PC-9 (cell line): ENCODE results near the gene P2RY8. TPM values are rescaled to one million over a fixed set of nuclear protein-coding genes. Genes with fewer than 3 reads are reported as not detected.

Experiments
- BruUV-seq: library from RNA; stranded (reverse); fragments of 400-500 nt; replicated peaks from 2 replicates; lab custom pipeline; 2021; lab: Mats Ljungman, UMichigan
- CTCF ChIA-PET: fragments of 300-600 bp; sonication (Branson Sonifier 250); formaldehyde crosslinking; loops from one replicate; lab custom pipeline; 2022; ENCODE audit warnings: antibody characterized with exemption; lab: Charles Lee
- POLR2A ChIA-PET: fragments of 300-600 bp; sonication (Branson Sonifier 250); formaldehyde crosslinking; loops from one replicate; lab custom pipeline; 2022; ENCODE audit warnings: antibody characterized with exemption; ENCODE audit not compliant: unreplicated experiment; lab: Charles Lee
- DNase-seq, 2 experiments: peaks; one replicate each; pipeline versions ENCODE4 v3.0.0 to v3.0.0-alpha.2; 2015 to 2022; ENCODE audit warnings: mixed read lengths in 1 of 2
- H2AFZ ChIP-seq: fragments of 200-600 bp; sonication (generic); 2 replicates; pipeline ENCODE4 v1.8.1; 2017; ENCODE audit warnings: antibody characterized with exemption
- H3F3A ChIP-seq: fragments of 200-600 bp; sonication (generic); 2 replicates; pipeline ENCODE4 v1.8.1; 2017; ENCODE audit warnings: antibody characterized with exemption, mild to moderate bottlenecking, low read depth; ENCODE audit not compliant: insufficient read depth
- H3K27ac ChIP-seq: fragments of 200-600 bp; sonication (generic); 2 replicates; pipeline ENCODE4 v1.6.1; 2016; ENCODE audit warnings: mixed run types
- H3K27me3 ChIP-seq: fragments of 200-600 bp; sonication (generic); 2 replicates; pipeline ENCODE4 v1.6.1; 2016; ENCODE audit warnings: low read depth, mixed run types; ENCODE audit not compliant: insufficient read depth
- H3K36me3 ChIP-seq: fragments of 200-600 bp; sonication (generic); 2 replicates; pipeline ENCODE4 v1.6.1; 2016; ENCODE audit warnings: low read depth, mixed run types
- H3K4me1 ChIP-seq: fragments of 200-600 bp; sonication (generic); replicated peaks from 2 replicates; pipeline ENCODE4 v1.6.1; 2016; ENCODE audit warnings: mixed run types; ENCODE audit not compliant: insufficient read depth
- H3K4me2 ChIP-seq: fragments of 200-600 bp; sonication (generic); 2 replicates; pipeline ENCODE4 v1.6.1; 2017; ENCODE audit warnings: mixed run types
- H3K4me3 ChIP-seq: fragments of 200-600 bp; sonication (generic); 2 replicates; pipeline ENCODE4 v1.6.1; 2016; ENCODE audit warnings: mixed run types
- H3K79me2 ChIP-seq: fragments of 200-600 bp; sonication (generic); 2 replicates; pipeline ENCODE4 v1.6.1; 2017; ENCODE audit warnings: low read depth, mixed run types
- H3K9me2 ChIP-seq: fragments of 200-600 bp; sonication (generic); 2 replicates; pipeline ENCODE4 v1.8.1; 2017; ENCODE audit warnings: mild to moderate bottlenecking; ENCODE audit not compliant: insufficient read depth
- H3K9me3 ChIP-seq: fragments of 200-600 bp; sonication (generic); 2 replicates; pipeline ENCODE4 v1.8.1; 2016; ENCODE audit warnings: low read depth; ENCODE audit not compliant: insufficient read depth
- H4K20me1 ChIP-seq: fragments of 200-600 bp; sonication (generic); 2 replicates; pipeline ENCODE4 v1.8.1; 2017; ENCODE audit not compliant: insufficient read depth
- CTCF ChIP-seq: fragments of 200-600 bp; sonication (generic); conservative IDR thresholded peaks from 2 replicates; pipeline ENCODE4 v1.6.1; 2017; ENCODE audit warnings: mixed run types, antibody characterized with exemption, mild to moderate bottlenecking, moderate library complexity
- EZH2 ChIP-seq: fragments of 200-600 bp; sonication (generic); IDR thresholded peaks from 2 replicates; pipeline ENCODE4 v1.8.0; 2017; ENCODE audit warnings: antibody characterized with exemption, low read depth
- intact Hi-C: fragments of 100-400 bp; cut with micrococcal nuclease; formaldehyde crosslinking; loops from one replicate; pipeline ENCODE4 v1.10.0; 2022; ENCODE audit not compliant: unreplicated experiment
- total RNA-seq: library from RNA; stranded (reverse); gene quantifications from 2 replicates; pipeline ENCODE4 v1.2.3, GENCODE V29; 2021

The P2RY8 gene
- total RNA-seq, 1 experiment from 2014 or later: not detected

- Histone ChIP-seq H3K27me3 (peaks cover 60% of the 10 kb centered on the region), H3K4me3 (no peak overlapping the region), H3K27ac (no peak overlapping the region), H3K4me1 (no peaks in the 10 kb centered on the region), H3K4me2 (no peak overlapping the region), H3K9me2 (no peaks in the 10 kb centered on the region), H3F3A (no peaks in the 10 kb centered on the region; the same call in 1 of the 2 replicates), H3K9me3 (no peaks in the 10 kb centered on the region), H4K20me1 (no peaks in the 10 kb centered on the region), H2AFZ (no peak overlapping the region), H3K79me2 (no peaks in the 10 kb centered on the region), H3K36me3 (no peaks in the 10 kb centered on the region)
- intact Hi-C loops: no loop called here
- no peak for DNase-seq
- CTCF ChIA-PET: no interaction called here
- TF ChIP-seq EZH2: no peak
- no peak for TF ChIP-seq CTCF
- BruUV-seq: no TSS peak
- POLR2A ChIA-PET: no interaction called here
These were observed 56.8 kb downstream of the P2RY8 start for GRCh38 chrX:1480082-1480785.

GRCh38 chrX:1477801-1478458 is 59.1 kb downstream of the P2RY8 start:
- H3K9me2 ChIP-seq: no peaks in the 10 kb centered on the region
- DNase-seq: no peak
- TF ChIP-seq EZH2: no peak
- no peak for TF ChIP-seq CTCF
- ChIA-PET CTCF (no interaction called here), POLR2A (no interaction called here)
- H3K4me3 ChIP-seq: no peak overlapping the region
- no peaks in the 10 kb centered on the region for H3K79me2 ChIP-seq
- H3K4me2 ChIP-seq: no peak overlapping the region
- no peak overlapping the region for H3K27ac ChIP-seq
- H3K27me3 ChIP-seq: peaks cover 45% of the 10 kb centered on the region
- H4K20me1 ChIP-seq: no peaks in the 10 kb centered on the region
- H2AFZ ChIP-seq: no peak overlapping the region
- no peaks in the 10 kb centered on the region; the same call in 1 of the 2 replicates for H3F3A ChIP-seq
- no peaks in the 10 kb centered on the region for H3K9me3 ChIP-seq
- no peaks in the 10 kb centered on the region for H3K36me3 ChIP-seq
- intact Hi-C loops: no loop called here
- no TSS peak for BruUV-seq
- no peaks in the 10 kb centered on the region for H3K4me1 ChIP-seq

GRCh38 chrX:1477229-1477628 is 59.8 kb downstream of the P2RY8 start:
- ChIA-PET POLR2A (no interaction called here), CTCF (no interaction called here)
- no peaks in the 10 kb centered on the region for H3K9me2 ChIP-seq
- intact Hi-C loops: no loop called here
- no peaks in the 10 kb centered on the region for H3K9me3 ChIP-seq
- no peak overlapping the region for H2AFZ ChIP-seq
- H4K20me1 ChIP-seq: no peaks in the 10 kb centered on the region
- no peaks in the 10 kb centered on the region for H3K4me1 ChIP-seq
- H3F3A ChIP-seq: no peaks in the 10 kb centered on the region; the same call in 1 of the 2 replicates
- H3K4me2 ChIP-seq: no peak overlapping the region
- TF ChIP-seq CTCF (no peak), EZH2 (no peak)
- no TSS peak for BruUV-seq
- no peak for DNase-seq
- no peak overlapping the region for H3K4me3 ChIP-seq
- H3K79me2 ChIP-seq: no peaks in the 10 kb centered on the region
- H3K36me3 ChIP-seq: no peaks in the 10 kb centered on the region
- H3K27ac ChIP-seq: no peak overlapping the region
- H3K27me3 ChIP-seq: peaks cover 45% of the 10 kb centered on the region
